Thyroid gland (tissue), 4 donors: Measurements from ENCODE around the gene GNL2. TPM values are rescaled to one million over a fixed set of nuclear protein-coding genes. Genes with fewer than 3 reads are reported as not detected.

ENCODE experiments used
- DNase-seq, 2 donors: peaks; one replicate each; pipeline ENCODE4 v3.0.0-alpha.2; 2019
- H3K27ac ChIP-seq, 3 donors: fragments of 200-600 bp; sonication (generic); 1 replicate in 2 of 3; 2 replicates in 1 of 3; pipeline ENCODE4 v1.5.1; 2016 to 2019; ENCODE audit warnings: mild to moderate bottlenecking in 1 of 3, moderate library complexity in 1 of 3
- H3K27me3 ChIP-seq: fragments of 200-600 bp; sonication (generic); one replicate; pipeline ENCODE4 v1.5.1; 2019
- H3K36me3 ChIP-seq, 2 donors: fragments of 200-600 bp; sonication (generic); one replicate each; pipeline ENCODE4 v1.5.1; 2016 to 2019
- H3K4me1 ChIP-seq, 2 donors: fragments of 200-600 bp; sonication (generic); one replicate each; pipeline ENCODE4 v1.5.1; 2017 to 2019
- H3K4me3 ChIP-seq, 3 donors: fragments of 200-600 bp; sonication (generic); replicated peaks in 1 of 3; 1 replicate in 2 of 3; 2 replicates in 1 of 3; pipeline ENCODE4 v1.5.1; 2016; ENCODE audit warnings: mild to moderate bottlenecking in 1 of 3
- H3K9me3 ChIP-seq: fragments of 200-600 bp; sonication (generic); one replicate; pipeline ENCODE4 v1.5.1; 2017
- CTCF ChIP-seq, 6 experiments: fragments of 200-600 bp in 3 of 6; fragments of 450-650 bp in 3 of 6; sonication (generic) in 3 of 6; IDR thresholded peaks; one replicate each; pipeline ENCODE4 v1.5.1; 2016 to 2019; ENCODE audit warnings: antibody characterized with exemption in 6 of 6, mild to moderate bottlenecking in 2 of 6, inconsistent platforms in 1 of 6, moderate library complexity in 1 of 6
- POLR2A ChIP-seq, 2 donors: fragments of 450-650 bp; IDR thresholded peaks; one replicate each; pipeline ENCODE4 v1.6.1; 2017; ENCODE audit warnings: antibody characterized with exemption in 2 of 2, mild to moderate bottlenecking in 2 of 2, moderate library complexity in 1 of 2
- WGBS, 2 donors: methylation state at CpG; one replicate each; pipeline ENCODE4 v1.1.5; 2017; 5-methylcytosine and 5-hydroxymethylcytosine counted together
- intact Hi-C: fragments of 100-400 bp; cut with DNase I; formaldehyde crosslinking; loops from one replicate; pipeline ENCODE4 v1.15.1; 2023
- total RNA-seq, 4 donors: library from RNA; depleted of rRNA; stranded (reverse); fragments of >200 nt; gene quantifications; one replicate each; pipeline ENCODE4 v1.2.3, GENCODE V29; 2016

Gene GNL2
- 10 to 100 TPM; 27.1 to 53.8 (median 33.3) TPM for total RNA-seq

GRCh38 chr1:37595440-37596181 lies at the start of gene GNL2:
Gene GNL2, minus strand, starts transcription at chr1:37595937. Its CDS starts 115 bp downstream, at chr1:37595822.
- Histone ChIP-seq H3K4me1 (peaks cover 6 to 12% of the 10 kb centered on the region in 2 donors), H3K4me3 (peak within 1 kb of the TSS; percentile 49 to 67 (median 56)), H3K27me3 (no peaks in the 10 kb centered on the region), H3K9me3 (no peaks in the 10 kb centered on the region), H3K27ac (peak within 1 kb of the TSS in 2 of 3 donors; percentile 53 to 54), H3K36me3 (peaks cover 15 to 21% of the 10 kb centered on the region in 2 donors)
- intact Hi-C loops, result loop anchor here (10.0 kb wide), 1 partner anchor 209 kb away; the partner anchor contains the start of genes C1orf122 and YRDC
- WGBS, 2 donors, result 0% methylated on average over 16 to 33 of the region's 51 CpGs
- peak; percentile 97 for DNase-seq
- TF ChIP-seq POLR2A (IDR thresholded peaks at IDR 0.05) (peak in 1 of 2 donors; percentile 66), CTCF (IDR thresholded peaks at IDR 0.05) (no peak)

- Histone ChIP-seq H3K36me3 (no peaks in the 10 kb centered on the region), H3K9me3 (no peaks in the 10 kb centered on the region), H3K27ac (no peak overlapping the region), H3K4me1 (no peaks in the 10 kb centered on the region), H3K27me3 (no peaks in the 10 kb centered on the region), H3K4me3 (no peak overlapping the region)
- no peak for DNase-seq
- intact Hi-C loops, result no loop called here
- 92 to 97% methylated on average over 1 of the region's 1 CpG for WGBS, 2 donors
- TF ChIP-seq POLR2A (IDR thresholded peaks at IDR 0.05) (no peak), CTCF (IDR thresholded peaks at IDR 0.05) (no peak)
Measured at GRCh38 chr1:37641059-37641458, 45.3 kb upstream of the GNL2 start.

GRCh38 chr1:37636435-37636834 lies 40.7 kb upstream of the GNL2 start:
- TF ChIP-seq CTCF (IDR thresholded peaks at IDR 0.05) (no peak), POLR2A (IDR thresholded peaks at IDR 0.05) (no peak)
- H3K27me3 ChIP-seq, result peaks cover 15% of the 10 kb centered on the region
- no peak overlapping the region for H3K4me3 ChIP-seq
- intact Hi-C loops, result no loop called here
- no peaks in the 10 kb centered on the region for H3K9me3 ChIP-seq
- 65 to 76% methylated on average over 6 of the region's 6 CpGs for WGBS, 2 donors
- H3K4me1 ChIP-seq, result peaks cover 2 to 8% of the 10 kb centered on the region in 2 donors
- no peak for DNase-seq
- H3K36me3 ChIP-seq, result no peaks in the 10 kb centered on the region
- H3K27ac ChIP-seq, result no peak overlapping the region

GRCh38 chr1:37634992-37635902 lies 39.5 kb upstream of the GNL2 start:
- Histone ChIP-seq H3K27me3 (peaks cover 19% of the 10 kb centered on the region), H3K36me3 (no peaks in the 10 kb centered on the region), H3K9me3 (no peaks in the 10 kb centered on the region), H3K4me1 (peaks cover 2 to 8% of the 10 kb centered on the region in 2 donors), H3K27ac (no peak overlapping the region), H3K4me3 (no peak overlapping the region)
- 13 to 14% methylated on average over 7 to 15 of the region's 26 CpGs for WGBS, 2 donors
- intact Hi-C loops, result no loop called here
- no peak for DNase-seq
- no peak for TF ChIP-seq CTCF (IDR thresholded peaks at IDR 0.05)
- TF ChIP-seq POLR2A (IDR thresholded peaks at IDR 0.05), result no peak
